Common myeloid progenitor, CD34-positive (primary cell): ENCODE measurements around the gene EXOSC9.
A peak's percentile ranks its signal among the peaks of the same experiment; 100 is the strongest.

Experiments
- CTCF ChIA-PET: fragments of 350-600 bp; sonication (Branson Sonifier 250); formaldehyde crosslinking; loops from one replicate; lab custom pipeline; 2021; ENCODE audit warnings: antibody characterized with exemption; lab: Charles Lee
- POLR2A ChIA-PET: fragments of 350-600 bp; sonication (Branson Sonifier 250); formaldehyde crosslinking; loops from one replicate; lab custom pipeline; 2021; ENCODE audit warnings: antibody characterized with exemption; lab: Charles Lee
- DNase-seq, 3 donors: peaks; one replicate each; pipeline versions ENCODE4 v3.0.0 to v3.0.0-alpha.2; 2013
- H3K27ac ChIP-seq, 2 experiments: 1 replicate in 1 of 2; 2 replicates in 1 of 2; pipeline ENCODE4 v1.7.0; 2013; ENCODE audit warnings: inconsistent platforms in 2 of 2, low read length in 2 of 2, mild to moderate bottlenecking in 2 of 2, low read depth in 1 of 2, moderate library complexity in 1 of 2; ENCODE audit not compliant: severe bottlenecking in 2 of 2, insufficient read depth in 1 of 2, poor library complexity in 1 of 2
- H3K27me3 ChIP-seq, 5 experiments: replicated peaks in 2 of 5; 1 replicate in 3 of 5; 2 replicates in 2 of 5; pipeline versions ENCODE4 v1.6.1 to v1.7.0; 2013; ENCODE audit warnings: low read length in 4 of 5, mild to moderate bottlenecking in 2 of 5, moderate library complexity in 2 of 5, inconsistent platforms in 1 of 5; ENCODE audit not compliant: insufficient read depth in 5 of 5, control insufficient read depth in 4 of 5
- H3K36me3 ChIP-seq, 4 experiments: 1 replicate in 2 of 4; 2 replicates in 2 of 4; pipeline versions ENCODE4 v1.6.1 to v1.7.0; 2013; ENCODE audit warnings: low read length in 3 of 4, control low read depth in 1 of 4, mild to moderate bottlenecking in 1 of 4; ENCODE audit not compliant: control insufficient read depth in 4 of 4, insufficient read depth in 4 of 4
- H3K4me1 ChIP-seq, 4 experiments: 1 replicate in 3 of 4; 2 replicates in 1 of 4; pipeline versions ENCODE4 v1.6.1 to v1.7.1; 2013; ENCODE audit warnings: low read length in 3 of 4, mild to moderate bottlenecking in 3 of 4, control low read depth in 1 of 4, inconsistent platforms in 1 of 4, moderate library complexity in 1 of 4; ENCODE audit not compliant: control insufficient read depth in 4 of 4, insufficient read depth in 4 of 4; ENCODE audit errors: control extremely low read depth in 1 of 4
- H3K4me3 ChIP-seq, 7 experiments: 1 replicate in 4 of 7; 2 replicates in 3 of 7; pipeline versions ENCODE4 v1.5.1 to v1.7.0; 2013; ENCODE audit warnings: mild to moderate bottlenecking in 7 of 7, low read length in 6 of 7, moderate library complexity in 6 of 7, inconsistent platforms in 2 of 7, low read depth in 2 of 7, control low read depth in 1 of 7; ENCODE audit not compliant: insufficient read depth in 4 of 7, control insufficient read depth in 1 of 7; ENCODE audit errors: extremely low read depth in 1 of 7
- H3K9me3 ChIP-seq, 5 experiments: 1 replicate in 4 of 5; 2 replicates in 1 of 5; pipeline versions ENCODE4 v1.6.1 to v1.7.1; 2013; ENCODE audit warnings: low read length in 4 of 5, mild to moderate bottlenecking in 2 of 5, inconsistent platforms in 1 of 5, low read depth in 1 of 5, moderate library complexity in 1 of 5; ENCODE audit not compliant: control insufficient read depth in 4 of 5, insufficient read depth in 2 of 5; ENCODE audit errors: control extremely low read depth in 1 of 5
- WGBS: methylation state at CpG from one replicate; pipeline ENCODE4 v1.1.5; 2013; ENCODE audit not compliant: insufficient coverage; 5-methylcytosine and 5-hydroxymethylcytosine counted together

EXOSC9 gene

GRCh38 chr4:121822796-121823504, 21.8 kb downstream of the EXOSC9 start:
- no peaks in the 10 kb centered on the region for H3K27me3 ChIP-seq
- ChIA-PET CTCF (interaction anchor here (0.8 kb wide), 1 partner anchor 77 kb away, joined by 3 read pairs; no protein-coding TSS in a partner anchor), POLR2A (no interaction called here)
- H3K4me1 ChIP-seq = peaks cover 6 to 21% (median 14%) of the 10 kb centered on the region in 4 experiments
- under 1% methylated on average over 29 of the region's 30 CpGs for WGBS
- H3K4me3 ChIP-seq = peak overlapping the region; percentile 83 to 99 (median 99)
- no peaks in the 10 kb centered on the region for H3K9me3 ChIP-seq
- peaks cover 0 to 35% (median 6%) of the 10 kb centered on the region in 4 experiments for H3K36me3 ChIP-seq
- DNase-seq = peak; percentile 65 to 77 (median 73)
- H3K27ac ChIP-seq = peak overlapping the region; percentile 53 to 87

DNA sequence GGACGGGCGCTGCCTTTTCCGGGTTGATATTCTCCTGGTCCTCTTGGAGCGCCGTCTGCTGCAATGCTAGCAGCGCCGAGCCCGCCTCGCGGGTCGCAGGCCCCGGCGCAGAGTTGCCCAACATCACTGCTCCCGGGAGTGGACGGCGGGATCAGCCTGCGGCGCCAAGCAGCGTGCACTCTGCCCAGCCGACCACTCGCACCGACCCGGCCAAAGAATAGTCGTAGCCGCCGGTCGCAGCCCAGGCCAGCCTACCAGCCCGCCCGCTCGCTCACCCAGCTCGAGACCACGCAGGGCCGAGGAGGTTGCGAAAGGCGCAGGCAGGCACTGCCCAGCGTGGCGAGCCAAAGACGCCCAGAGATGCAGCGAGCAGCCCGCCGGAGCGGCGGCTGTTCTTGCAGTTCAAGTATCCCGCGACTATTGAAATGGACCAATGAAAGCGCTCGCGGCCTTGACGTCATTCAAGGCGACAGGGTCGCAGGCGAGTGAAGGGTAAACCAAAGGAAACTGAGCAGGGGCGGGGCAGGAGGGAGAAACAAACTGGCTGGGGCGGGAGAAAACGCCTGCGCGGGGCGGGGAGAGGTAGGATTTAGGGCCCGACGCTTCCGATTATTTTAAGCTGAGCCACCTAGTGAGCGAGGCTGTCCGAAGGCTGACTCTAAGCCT, 22.5 kb downstream of the EXOSC9 start, which contains the start of gene CCNA2:
TSS of gene CCNA2 (minus strand) at position 379 of the 666 bp plus-strand sequence. CDS start at position 124, 255 bp downstream.
- ChIA-PET POLR2A (no interaction called here), CTCF (interaction anchor here (0.9 to 1.4 kb wide), 4 partner anchors 9 to 47 kb away, joined by 3 to 4 read pairs (median 4); partner anchors contain the start of gene BBS7)
- Histone ChIP-seq H3K27ac (peak within 1 kb of the TSS; percentile 74 to 87), H3K4me3 (peak within 1 kb of the TSS; percentile 83 to 99 (median 99)), H3K4me1 (peaks cover 6 to 21% (median 14%) of the 10 kb centered on the region in 4 experiments), H3K9me3 (no peaks in the 10 kb centered on the region), H3K36me3 (peaks cover 0 to 29% (median 4%) of the 10 kb centered on the region in 4 experiments), H3K27me3 (no peaks in the 10 kb centered on the region)
- peak; percentile 97 to 98 (median 98) for DNase-seq
- under 1% methylated on average over 63 of the region's 63 CpGs for whole genome bisulfite sequencing

DNA sequence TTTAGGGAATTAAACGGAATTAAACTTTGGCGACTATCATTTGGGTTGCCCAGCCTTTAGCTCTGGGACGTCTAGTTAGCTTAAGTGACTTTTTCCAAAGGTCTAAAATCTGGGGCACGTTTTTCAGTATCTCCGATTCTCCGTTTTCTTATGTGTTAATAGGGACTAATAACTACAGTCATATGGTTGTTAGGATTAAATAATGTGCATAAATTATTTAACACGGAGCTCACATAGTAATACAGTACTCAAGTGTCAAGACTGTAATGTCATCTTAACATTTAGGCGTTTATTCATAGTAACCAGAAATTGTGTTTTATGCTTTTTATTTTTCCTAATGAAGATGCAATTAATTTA, 23.0 kb downstream of the EXOSC9 start:
- Histone ChIP-seq H3K27ac (peak overlapping the region; percentile 74 to 87), H3K9me3 (no peaks in the 10 kb centered on the region), H3K4me1 (peaks cover 6 to 21% (median 14%) of the 10 kb centered on the region in 4 experiments), H3K36me3 (peaks cover 0 to 24% (median 3%) of the 10 kb centered on the region in 4 experiments), H3K4me3 (peak overlapping the region in 6 of 7 experiments; percentile 83 to 99 (median 99)), H3K27me3 (no peaks in the 10 kb centered on the region)
- POLR2A ChIA-PET = interaction anchor here (0.8 kb wide), 1 partner anchor 46 kb away, joined by 6 read pairs; the partner anchor contains the start of gene BBS7
- CTCF ChIA-PET = interaction anchor here (0.9 to 1.4 kb wide), 4 partner anchors 9 to 46 kb away, joined by 3 to 4 read pairs (median 4); partner anchors contain the start of gene BBS7
- 2% methylated on average over 3 of the region's 8 CpGs for WGBS
- peak in 1 of 3 donors; percentile 7 for DNase-seq

GRCh38 chr4:121824950-121825349, 23.8 kb downstream of the EXOSC9 start:
- peak in 1 of 3 donors; percentile 5 for DNase-seq
- WGBS = 0% methylated on average over 1 of the region's 2 CpGs
- CTCF ChIA-PET = interaction anchor here (1.2 to 1.4 kb wide), 3 partner anchors 12 to 45 kb away, joined by 4 read pairs; partner anchors contain the start of gene BBS7

DNA sequence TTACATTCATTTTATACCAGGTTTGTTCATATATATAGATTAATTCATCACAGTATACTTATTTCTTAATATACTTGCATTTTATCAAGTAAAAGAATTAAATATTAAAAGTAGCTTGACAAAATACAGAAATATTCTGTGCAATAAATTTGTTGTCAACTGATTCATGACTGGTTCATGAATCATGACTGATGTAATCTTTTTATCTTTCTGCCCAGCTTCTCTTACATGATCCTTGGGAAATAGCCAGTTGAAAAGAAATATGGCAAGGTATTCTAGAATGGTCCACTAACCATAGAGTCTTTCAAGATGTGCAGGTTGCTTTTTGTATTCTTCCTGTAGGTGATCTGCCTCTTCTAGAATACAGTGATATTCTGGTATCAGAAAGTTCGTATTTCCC, 26.7 kb downstream of the EXOSC9 start:
- H3K4me3 ChIP-seq = no peak overlapping the region
- H3K27ac ChIP-seq = no peak overlapping the region
- no CpG with 5 or more reads among the region's 1 CpG for whole genome bisulfite sequencing
- H3K27me3 ChIP-seq = no peaks in the 10 kb centered on the region
- no peaks in the 10 kb centered on the region for H3K9me3 ChIP-seq
- ChIA-PET POLR2A (no interaction called here), CTCF (interaction anchor here (1.6 to 2.1 kb wide), 2 partner anchors 9 to 37 kb away, joined by 3 to 7 read pairs; no protein-coding TSS in a partner anchor)
- peaks cover 0 to 5% (median 1%) of the 10 kb centered on the region in 4 experiments for H3K4me1 ChIP-seq
- no peak for DNase-seq
- peaks cover 0 to 5% (median under 1%) of the 10 kb centered on the region in 4 experiments for H3K36me3 ChIP-seq

More at GRCh38 chr4:121824950-121825349, 23.8 kb downstream of the EXOSC9 start:
- POLR2A ChIA-PET = interaction anchor here (0.8 kb wide), 1 partner anchor 45 kb away, joined by 6 read pairs; the partner anchor contains the start of gene BBS7
- Histone ChIP-seq H3K9me3 (no peaks in the 10 kb centered on the region), H3K27ac (no peak overlapping the region), H3K4me1 (peaks cover 6 to 21% (median 14%) of the 10 kb centered on the region in 4 experiments), H3K27me3 (no peaks in the 10 kb centered on the region), H3K36me3 (peaks cover 0 to 19% (median 1%) of the 10 kb centered on the region in 4 experiments), H3K4me3 (no peak overlapping the region)

GRCh38 chr4:121829511-121829910, 28.4 kb downstream of the EXOSC9 start:
- peaks cover 0 to 8% (median under 1%) of the 10 kb centered on the region in 4 experiments for H3K36me3 ChIP-seq
- no peak overlapping the region for H3K27ac ChIP-seq
- no peak overlapping the region for H3K4me3 ChIP-seq
- no peaks in the 10 kb centered on the region for H3K4me1 ChIP-seq
- no peak for DNase-seq
- POLR2A ChIA-PET = no interaction called here
- CTCF ChIA-PET = no interaction called here
- no peaks in the 10 kb centered on the region for H3K9me3 ChIP-seq
- no peaks in the 10 kb centered on the region for H3K27me3 ChIP-seq
- WGBS = 80% methylated on average over 5 of the region's 5 CpGs
